Activated CD4-positive, alpha-beta T cell treated with anti-CD3 and anti-CD28 coated beads, Interleukin-2, amount 50 U/mL, for 1 hour (primary cell): ENCODE data around the gene CPSF4L.
"Not testable (repeated sequence)": the region's sequence is repeated elsewhere in the genome, so short reads cannot be mapped to it uniquely, and the experiment has no call there.

ENCODE experiments used
- DNase-seq: peaks from one replicate; pipeline ENCODE4 v3.0.0-alpha.2; 2020

The CPSF4L gene

GRCh38 chr17:73266796-73267195, 5.1 kb upstream of the CPSF4L start:
- no peak for DNase-seq

DNA sequence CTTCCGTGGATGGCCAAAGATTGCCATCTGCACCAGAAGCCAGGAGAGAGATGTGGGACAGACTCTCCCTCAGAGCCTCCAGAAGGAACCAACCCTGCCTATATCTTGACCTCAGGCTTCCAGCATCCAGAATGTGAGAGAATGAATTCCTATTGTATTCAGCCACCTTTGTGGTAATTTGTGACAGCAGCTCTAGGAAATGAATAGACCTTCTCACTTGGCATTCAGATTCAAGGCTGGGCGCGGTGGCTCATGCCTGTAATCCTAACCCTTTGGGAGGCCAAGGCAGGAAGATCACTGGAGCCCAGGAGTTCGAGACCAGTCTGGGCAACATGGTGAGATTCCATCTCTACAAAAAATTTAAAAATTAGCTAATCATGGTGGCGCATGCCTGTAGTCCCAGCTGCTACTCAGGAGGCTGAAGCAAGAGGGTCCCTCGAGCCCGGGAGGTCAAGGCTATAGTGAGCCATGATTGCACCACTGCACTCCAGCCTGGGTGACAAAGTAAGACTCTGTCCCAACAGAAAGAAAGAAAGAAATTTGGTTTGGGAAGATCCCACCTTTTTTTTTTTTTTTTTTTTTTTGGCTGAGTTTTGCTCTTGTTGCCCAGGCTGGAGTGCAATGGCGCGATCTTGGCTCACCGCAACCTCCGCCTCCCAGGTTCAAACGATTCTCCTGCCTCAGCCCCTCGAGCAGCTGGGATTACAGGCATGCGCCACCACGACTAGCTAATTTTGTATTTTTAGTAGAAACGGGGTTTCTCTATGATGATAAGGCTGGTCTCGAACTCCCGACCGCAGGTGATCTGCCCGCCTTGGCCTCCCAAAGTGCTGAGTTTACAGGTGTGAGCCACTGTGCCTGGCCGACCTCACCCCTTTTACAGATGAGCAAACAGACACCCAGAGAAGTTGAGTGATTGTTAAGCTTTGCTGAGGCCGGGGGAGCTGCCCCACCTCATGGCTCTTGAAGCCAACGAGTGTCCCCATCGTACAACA, 4.3 kb upstream of the CPSF4L start:
- DNase-seq = no peak

DNA sequence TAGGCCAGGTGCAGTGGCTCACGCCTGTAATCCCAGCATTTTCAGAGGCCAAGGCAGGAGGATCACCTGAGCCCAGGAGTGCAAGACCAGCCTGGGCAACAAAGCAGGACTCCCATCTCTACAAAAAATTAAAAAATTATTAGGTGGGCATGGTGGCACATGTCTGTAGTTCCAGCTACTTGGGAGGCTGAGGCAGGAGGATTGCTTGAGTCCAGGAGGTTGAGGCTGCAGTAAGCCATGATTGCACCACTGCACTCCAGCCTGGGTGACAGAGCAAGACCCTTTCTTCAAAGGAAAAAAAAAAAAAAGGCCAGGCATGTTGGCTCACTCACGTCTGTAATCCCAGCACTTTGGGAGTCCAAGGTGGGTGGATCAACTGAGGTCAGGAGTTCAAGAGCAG, 2.8 kb upstream of the CPSF4L start:
- not testable (repeated sequence) for DNase-seq

GRCh38 chr17:73262676-73263642, 1.3 kb upstream of the CPSF4L start:
- no peak for DNase-seq

- DNase-seq = no peak
Observed at GRCh38 chr17:73261952-73262675, 434 bp upstream of the CPSF4L start.

DNA sequence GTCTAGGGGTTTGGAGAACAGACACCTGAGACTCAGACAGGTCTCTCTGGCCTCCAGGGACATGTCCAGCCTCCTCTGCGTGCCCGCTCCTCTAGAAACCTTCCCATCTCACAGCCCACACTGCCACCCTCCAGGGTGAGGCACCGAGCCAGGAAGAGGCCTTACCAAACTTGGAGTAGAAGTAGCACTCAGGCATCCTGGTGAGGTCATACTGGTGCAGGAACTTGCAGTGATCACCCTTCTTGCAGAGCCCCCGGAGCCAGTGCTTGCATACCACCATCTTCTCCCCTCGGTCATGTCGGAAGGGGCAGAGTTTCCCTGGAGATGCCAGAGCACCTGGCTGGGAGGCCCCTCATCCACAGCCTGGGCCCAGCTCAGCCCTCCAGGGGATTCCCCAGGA, 4.2 kb downstream of the CPSF4L start:
- DNase-seq = no peak

DNA sequence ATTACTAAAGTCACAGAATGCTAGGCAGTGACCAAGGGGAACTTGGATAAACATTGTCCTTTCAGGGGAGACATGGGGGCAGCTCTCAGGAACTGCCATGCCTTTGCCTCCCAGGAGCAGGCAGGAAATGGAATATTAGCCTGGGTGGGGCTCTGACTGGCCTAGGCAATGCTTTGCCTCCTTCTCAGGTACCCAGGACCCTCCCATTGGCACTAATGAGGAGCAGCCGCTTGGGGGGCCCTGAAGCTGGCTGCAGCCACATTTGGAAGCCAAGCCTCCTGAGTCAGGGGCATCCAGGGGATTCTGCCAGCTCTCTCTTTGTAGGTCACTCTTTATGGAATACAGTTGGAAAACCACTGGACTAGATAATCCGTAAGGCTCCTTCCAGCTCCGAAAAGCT, 5.5 kb downstream of the CPSF4L start:
- no peak for DNase-seq

GRCh38 chr17:73255671-73256181, 6.0 kb downstream of the CPSF4L start:
- DNase-seq = peak; percentile 57

DNA sequence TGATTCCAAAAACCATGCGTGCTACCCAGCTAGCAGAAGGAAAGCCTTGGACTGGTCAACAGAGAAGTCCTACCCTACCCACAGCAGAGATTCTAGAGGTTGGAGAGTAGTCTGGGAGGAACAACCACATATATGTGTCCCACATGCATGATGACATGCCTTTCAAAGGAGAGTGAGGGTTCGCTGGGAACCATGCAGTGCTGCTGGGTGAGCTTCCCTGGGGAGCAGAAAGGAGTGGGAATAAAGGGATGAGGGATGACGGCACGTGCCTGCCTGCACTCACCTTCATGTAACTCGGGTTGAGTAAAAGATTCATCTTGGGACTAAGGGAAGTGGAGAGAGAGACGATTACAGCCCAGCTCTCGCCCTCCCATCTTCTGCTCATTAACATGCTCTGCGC, 9.8 kb downstream of the CPSF4L start:
- DNase-seq = no peak

- no peak for DNase-seq
Observed at GRCh38 chr17:73250851-73251640, 10.6 kb downstream of the CPSF4L start.

- DNase-seq = no peak
Observed at GRCh38 chr17:73249700-73250099, 12.0 kb downstream of the CPSF4L start.

DNA sequence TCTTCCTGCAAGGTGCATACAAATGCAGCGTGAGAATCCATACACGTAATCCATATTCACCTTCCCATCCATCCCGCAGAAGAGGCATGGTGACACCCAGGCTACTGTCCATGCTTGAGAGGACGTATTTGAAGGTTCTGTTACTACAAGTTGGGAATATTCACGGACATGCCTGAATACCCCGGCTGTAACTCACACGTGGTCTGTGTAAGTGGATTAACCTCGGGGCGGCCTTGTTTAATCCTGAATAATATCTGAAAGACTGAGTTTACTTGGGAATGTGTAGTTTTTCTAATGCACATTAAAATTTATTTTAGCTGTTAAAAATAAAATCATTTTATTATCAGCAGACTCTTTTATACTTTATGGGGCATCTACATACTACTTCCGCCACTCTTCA, 13.1 kb downstream of the CPSF4L start:
- DNase-seq = no peak

DNA sequence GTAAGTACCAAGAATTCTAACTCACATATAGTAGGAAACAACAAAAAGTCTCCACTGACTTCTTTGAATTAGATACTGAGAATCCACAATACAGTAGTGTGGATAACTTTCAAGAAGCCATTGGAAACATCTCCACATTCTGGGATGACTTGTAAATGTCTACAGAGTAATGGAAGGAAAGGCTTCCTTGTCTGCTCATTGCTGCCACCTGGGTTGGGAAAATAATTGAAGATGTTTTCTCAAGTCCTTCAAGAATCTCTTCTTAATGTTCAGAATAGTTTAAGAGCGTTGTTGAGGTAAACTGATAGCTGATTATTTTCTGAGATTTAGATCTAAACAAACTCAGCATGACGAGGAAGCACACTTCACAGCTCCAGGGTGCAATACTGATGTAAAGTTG, 14.0 kb downstream of the CPSF4L start:
- no peak for DNase-seq

DNA sequence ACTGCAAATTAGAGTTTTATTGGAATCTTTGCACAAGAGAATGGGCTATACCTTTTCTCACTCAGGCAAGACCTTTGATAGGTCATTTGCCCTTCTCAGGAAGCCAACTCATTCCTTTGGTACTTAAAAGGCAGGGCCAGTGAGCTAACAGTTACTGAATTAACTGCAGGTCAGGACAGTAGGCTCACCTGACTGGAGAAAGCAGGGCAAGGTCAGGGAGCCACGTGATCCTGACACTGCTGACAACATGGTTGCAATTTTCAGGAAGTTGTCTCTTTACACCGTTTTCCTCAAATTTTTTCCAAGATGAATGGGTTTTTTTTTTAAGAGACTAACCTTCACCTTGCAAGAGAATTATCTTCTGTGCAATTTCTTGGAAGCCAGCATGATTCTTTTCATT, 21.1 kb downstream of the CPSF4L start:
- DNase-seq = no peak

DNA sequence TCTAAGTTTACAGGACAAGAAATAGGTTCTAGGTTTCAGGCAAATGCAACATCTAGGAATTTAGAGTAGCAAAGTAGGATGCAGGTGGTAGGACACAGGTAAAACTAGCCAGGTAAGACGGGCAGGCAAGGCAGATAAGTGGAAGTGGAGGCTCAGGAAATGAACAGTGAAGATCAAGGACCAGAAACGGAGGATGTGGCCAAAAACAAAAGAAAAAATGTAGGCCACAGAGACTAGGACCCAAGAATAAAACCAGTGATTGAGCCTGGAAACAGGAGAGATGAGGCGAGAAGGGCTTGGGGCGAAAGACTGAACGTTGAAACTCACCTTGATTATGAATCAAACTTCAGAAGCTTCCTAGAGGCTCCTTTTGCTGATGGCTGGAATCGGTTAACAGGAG, 24.0 kb downstream of the CPSF4L start:
- no peak for DNase-seq

GRCh38 chr17:73234736-73235135, 26.9 kb downstream of the CPSF4L start:
- no peak for DNase-seq

DNA sequence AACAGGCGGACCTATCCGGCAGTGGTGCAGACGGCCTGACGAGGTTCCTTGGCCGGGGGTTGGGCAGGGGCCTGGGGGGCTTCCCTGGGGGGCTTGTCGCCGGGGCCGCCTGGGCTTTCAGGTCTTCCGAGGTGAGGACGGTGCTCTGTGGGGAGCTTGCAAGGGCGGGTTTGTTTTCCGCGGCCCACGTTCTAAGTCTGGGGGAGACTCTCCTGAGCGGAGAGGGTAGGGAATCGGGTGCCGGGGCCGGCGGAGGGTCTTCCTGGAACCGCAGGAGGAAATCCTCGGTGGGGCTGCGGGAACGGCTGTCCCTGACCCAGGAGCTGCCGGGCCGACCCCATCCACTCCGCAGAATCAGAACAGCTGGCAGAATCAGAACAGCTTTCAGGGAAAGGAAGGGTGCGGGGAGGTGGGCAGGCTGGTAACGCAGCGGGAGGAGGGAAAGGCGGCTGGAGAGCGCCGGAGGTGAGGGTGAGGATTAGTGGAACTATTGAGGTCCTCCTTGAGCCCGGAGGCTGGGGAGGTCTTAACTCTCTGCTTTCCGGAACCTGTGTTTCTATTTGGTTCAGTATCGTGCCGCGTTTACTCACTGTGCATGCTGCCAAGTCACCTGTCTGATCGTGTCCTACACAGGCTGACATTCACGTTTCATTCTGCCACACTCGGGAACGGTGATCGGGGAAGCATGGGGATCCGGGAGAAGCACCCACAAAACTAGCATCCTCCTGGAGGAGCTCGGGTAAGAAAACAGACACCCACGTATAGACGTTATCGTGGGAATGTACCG, 28.9 kb downstream of the CPSF4L start:
- DNase-seq = peak; percentile 23

- peak; percentile 96 for DNase-seq
Observed at GRCh38 chr17:73231841-73232586, 29.7 kb downstream of the CPSF4L start.

- DNase-seq = no peak
Observed at GRCh38 chr17:73231395-73231794, 30.3 kb downstream of the CPSF4L start.

GRCh38 chr17:73230088-73230487, 31.6 kb downstream of the CPSF4L start:
- DNase-seq = no peak
